ENCODE measurements around the gene NAV2. TPM values are rescaled to one million over a fixed set of nuclear protein-coding genes. Genes with fewer than 3 reads are reported as not detected.

Gene NAV2
- polyA plus RNA-seq, 3 donors = not detected

GRCh38 chr11:19918302-19919049, 205.8 kb downstream of the NAV2 start:
- H4K20me1 ChIP-seq (ENCODE audit: insufficient read depth, low read length) = no peaks in the 10 kb centered on the region
- H3K36me3 Mint-ChIP-seq = no peaks in the 10 kb centered on the region
- H3K36me3 ChIP-seq (replicated peaks in 1 of 2; ENCODE audit: control insufficient read depth in 1 of 2, insufficient read depth in 2 of 2, low read length in 2 of 2) = no peaks in the 10 kb centered on the region
- 94% methylated on average over 3 of the region's 5 CpGs for WGBS (ENCODE audit: insufficient coverage)
- no peak overlapping the region for H2AFZ ChIP-seq (ENCODE audit: insufficient read depth, low read depth, low read length, poor library complexity, severe bottlenecking)
- H3K9me3 Mint-ChIP-seq = peaks cover 0 to 1% (median 0%) of the 10 kb centered on the region in 7 donors
- no peaks in the 10 kb centered on the region for H3K27me3 ChIP-seq (ENCODE audit: control insufficient read depth in 2 of 2, insufficient read depth in 2 of 2, low read length in 2 of 2)
- no peak overlapping the region for H3K27ac Mint-ChIP-seq
- no peak overlapping the region for H3K4me3 ChIP-seq (replicated peaks in 1 of 3; ENCODE audit: low read depth in 2 of 3, low read length in 3 of 3)
- H3K4me1 ChIP-seq (ENCODE audit: control insufficient read depth in 1 of 2, insufficient read depth in 2 of 2, low read length in 2 of 2) = no peaks in the 10 kb centered on the region
- TF ChIP-seq CTCF (IDR thresholded peaks at IDR 0.05) = no peak
- no peaks in the 10 kb centered on the region for H3K9me3 ChIP-seq (replicated peaks in 1 of 2; ENCODE audit: control insufficient read depth in 1 of 2, insufficient read depth in 1 of 2, low read length in 2 of 2)
- H3K9ac ChIP-seq (ENCODE audit: insufficient read depth, low read length, poor library complexity, severe bottlenecking) = no peak overlapping the region
- DNase-seq = no peak
- no peaks in the 10 kb centered on the region for H3K4me1 Mint-ChIP-seq
- no peak overlapping the region for H3K27ac ChIP-seq (ENCODE audit: low read depth in 1 of 2, low read length in 2 of 2)
- intact Hi-C loops (cut with micrococcal nuclease) = no loop called here
- H3K79me2 ChIP-seq (ENCODE audit: insufficient read depth, low read length) = no peaks in the 10 kb centered on the region
- H3K4me2 ChIP-seq (replicated peaks; ENCODE audit: extremely low read depth, low read length, poor library complexity, severe bottlenecking) = no peak overlapping the region
- H3K27me3 Mint-ChIP-seq (ENCODE audit: low read depth in 3 of 3) = peaks cover 3 to 8% (median 5%) of the 10 kb centered on the region in 3 donors
- no peak overlapping the region for H3K4me3 Mint-ChIP-seq

GRCh38 chr11:19919050-19919561, 206.5 kb downstream of the NAV2 start:
- Mint-ChIP-seq H3K36me3 (no peaks in the 10 kb centered on the region), H3K4me1 (no peaks in the 10 kb centered on the region), H3K9me3 (peaks cover 0 to 1% (median 0%) of the 10 kb centered on the region in 7 donors), H3K27ac (no peak overlapping the region), H3K4me3 (no peak overlapping the region), H3K27me3 (ENCODE audit: low read depth in 3 of 3) (peaks cover 3 to 8% (median 5%) of the 10 kb centered on the region in 3 donors)
- Histone ChIP-seq H2AFZ (ENCODE audit: insufficient read depth, low read depth, low read length, poor library complexity, severe bottlenecking) (no peak overlapping the region), H3K27ac (ENCODE audit: low read depth in 1 of 2, low read length in 2 of 2) (no peak overlapping the region), H3K4me2 (replicated peaks; ENCODE audit: extremely low read depth, low read length, poor library complexity, severe bottlenecking) (no peak overlapping the region), H3K9me3 (replicated peaks in 1 of 2; ENCODE audit: control insufficient read depth in 1 of 2, insufficient read depth in 1 of 2, low read length in 2 of 2) (no peaks in the 10 kb centered on the region), H3K4me1 (ENCODE audit: control insufficient read depth in 1 of 2, insufficient read depth in 2 of 2, low read length in 2 of 2) (no peaks in the 10 kb centered on the region), H3K27me3 (ENCODE audit: control insufficient read depth in 2 of 2, insufficient read depth in 2 of 2, low read length in 2 of 2) (no peaks in the 10 kb centered on the region), H4K20me1 (ENCODE audit: insufficient read depth, low read length) (no peaks in the 10 kb centered on the region), H3K9ac (ENCODE audit: insufficient read depth, low read length, poor library complexity, severe bottlenecking) (no peak overlapping the region), H3K4me3 (replicated peaks in 1 of 3; ENCODE audit: low read depth in 2 of 3, low read length in 3 of 3) (no peak overlapping the region), H3K79me2 (ENCODE audit: insufficient read depth, low read length) (no peaks in the 10 kb centered on the region), H3K36me3 (replicated peaks in 1 of 2; ENCODE audit: control insufficient read depth in 1 of 2, insufficient read depth in 2 of 2, low read length in 2 of 2) (no peaks in the 10 kb centered on the region)
- intact Hi-C loops (cut with micrococcal nuclease) = no loop called here
- 97% methylated on average over 5 of the region's 7 CpGs for WGBS (ENCODE audit: insufficient coverage)
- DNase-seq = no peak
- TF ChIP-seq CTCF (IDR thresholded peaks at IDR 0.05) = no peak

Measured in CD14-positive monocyte (primary cell).